ENCODE data around the gene TRMT5. TPM values are rescaled to one million over a fixed set of nuclear protein-coding genes. Genes with fewer than 3 reads are reported as not detected.
A peak's percentile ranks its signal among the peaks of the same experiment; 100 is the strongest.

TRMT5 gene
- total and polyA plus RNA-seq, 2 donors (not counting 3 experiments of a cell fraction or from before 2014, with no cell fraction given): 2.4 to 12.6 TPM

DNA sequence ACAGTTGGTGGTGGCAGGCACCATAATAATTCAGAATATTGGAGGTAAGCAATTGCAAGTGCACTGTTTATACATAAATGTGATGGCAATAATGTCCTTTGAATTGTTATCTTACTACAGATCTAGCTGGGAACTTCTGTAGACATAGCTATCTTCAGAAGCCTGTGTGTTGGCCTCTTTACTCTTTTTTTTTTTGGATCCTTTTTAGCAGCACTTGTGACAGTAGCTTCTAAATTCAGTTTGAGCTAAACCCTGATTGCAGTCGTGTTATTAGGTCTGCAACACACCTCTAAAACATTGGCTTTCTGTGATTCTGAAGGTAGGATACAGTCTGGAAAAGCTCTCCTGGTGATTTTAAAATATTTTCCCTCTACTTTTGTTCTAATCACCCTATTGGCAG, 38.7 kb upstream of the TRMT5 start:
- no peak overlapping the region for H3K4me3 ChIP-seq (replicated peaks in 1 of 3; ENCODE audit: insufficient read depth in 1 of 3, low read depth in 1 of 3, low read length in 3 of 3)
- H3K9me3 ChIP-seq (replicated peaks; ENCODE audit: control insufficient read depth, insufficient read depth, low read length): no peaks in the 10 kb centered on the region
- H3K9ac ChIP-seq (replicated peaks; ENCODE audit: extremely low read depth, insufficient read depth, low read length): no peak overlapping the region
- H2AFZ ChIP-seq (ENCODE audit: low read depth, low read length): no peak overlapping the region
- intact Hi-C loops (cut with micrococcal nuclease) (no loop called here), dilution Hi-C loops (cut with MboI; ENCODE audit: extremely low pct_ligation_motif_present, low sequenced_read_pairs) (no loop called here)
- H3K4me1 ChIP-seq (ENCODE audit: control insufficient read depth, extremely low read depth, insufficient read depth, low read length): no peaks in the 10 kb centered on the region
- DNase-seq (ENCODE audit: low read depth, low spot score) (no peak), FAIRE-seq (no peak)
- no peak overlapping the region for H3K27ac ChIP-seq (ENCODE audit: insufficient read depth, low read depth, low read length)
- no peaks in the 10 kb centered on the region for H4K20me1 ChIP-seq (replicated peaks; ENCODE audit: control insufficient read depth, extremely low read depth, insufficient read depth, low read length)
- H3K4me2 ChIP-seq (ENCODE audit: insufficient read depth, low read length): no peak overlapping the region
- H3K9me1 ChIP-seq (replicated peaks; ENCODE audit: control insufficient read depth, extremely low read depth, insufficient read depth, low read length): no peaks in the 10 kb centered on the region
- H3K79me2 ChIP-seq (ENCODE audit: control insufficient read depth, insufficient read depth, low read length): no peaks in the 10 kb centered on the region
- no TSS peak for BruUV-seq (replicated peaks)
- CTCF ChIA-PET: no interaction called here
- TF ChIP-seq POLR2AphosphoS5 (IDR thresholded peaks at IDR 0.05; ENCODE audit: insufficient read depth, low read depth, low read length) (no peak), GATA2 (IDR thresholded peaks at IDR 0.05; ENCODE audit: insufficient read depth, insufficient read length, low read depth, low read length) (peak; percentile 48)
- POLR2A ChIA-PET: no interaction called here
- H3K36me3 ChIP-seq (ENCODE audit: control insufficient read depth in 2 of 2, extremely low read depth in 1 of 2, insufficient read depth in 2 of 2, low read length in 2 of 2): no peaks in the 10 kb centered on the region
- no peaks in the 10 kb centered on the region for H3K27me3 ChIP-seq (ENCODE audit: control insufficient read depth in 2 of 2, insufficient read depth in 2 of 2, low read length in 2 of 2)

DNA sequence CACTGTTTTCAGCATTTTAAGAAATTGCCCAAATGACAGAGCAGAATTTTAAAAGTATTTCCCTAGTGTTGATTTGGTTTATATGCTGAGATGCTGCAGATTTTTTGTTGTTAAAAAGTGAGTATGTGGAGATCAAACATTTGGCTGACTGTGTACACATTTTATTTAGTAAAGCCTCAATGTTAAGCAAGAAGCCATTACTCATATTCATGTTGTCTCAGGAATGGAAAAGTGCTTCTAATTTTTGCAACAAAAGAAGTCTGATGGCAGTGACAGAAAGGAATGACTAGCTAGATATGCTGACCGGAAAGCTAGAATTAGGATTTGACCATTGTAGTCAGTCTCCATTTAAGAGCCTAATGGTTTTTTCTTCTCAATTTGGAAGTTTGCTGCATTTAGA, 22.7 kb upstream of the TRMT5 start:
- intact Hi-C loops (cut with micrococcal nuclease): no loop called here
- no peaks in the 10 kb centered on the region for H3K9me3 ChIP-seq (replicated peaks; ENCODE audit: control insufficient read depth, insufficient read depth, low read length)
- no peaks in the 10 kb centered on the region for H3K4me1 ChIP-seq (ENCODE audit: control insufficient read depth, extremely low read depth, insufficient read depth, low read length)
- ChIA-PET CTCF (no interaction called here), POLR2A (no interaction called here)
- BruUV-seq (replicated peaks): no TSS peak
- no peak overlapping the region for H3K4me2 ChIP-seq (ENCODE audit: insufficient read depth, low read length)
- DNase-seq (ENCODE audit: low read depth, low spot score): no peak
- no peak overlapping the region for H3K9ac ChIP-seq (replicated peaks; ENCODE audit: extremely low read depth, insufficient read depth, low read length)
- no peak overlapping the region for H3K27ac ChIP-seq (ENCODE audit: insufficient read depth, low read depth, low read length)
- no peaks in the 10 kb centered on the region for H3K36me3 ChIP-seq (ENCODE audit: control insufficient read depth in 2 of 2, extremely low read depth in 1 of 2, insufficient read depth in 2 of 2, low read length in 2 of 2)
- H3K79me2 ChIP-seq (ENCODE audit: control insufficient read depth, insufficient read depth, low read length): no peaks in the 10 kb centered on the region
- TF ChIP-seq, protein P1, sequence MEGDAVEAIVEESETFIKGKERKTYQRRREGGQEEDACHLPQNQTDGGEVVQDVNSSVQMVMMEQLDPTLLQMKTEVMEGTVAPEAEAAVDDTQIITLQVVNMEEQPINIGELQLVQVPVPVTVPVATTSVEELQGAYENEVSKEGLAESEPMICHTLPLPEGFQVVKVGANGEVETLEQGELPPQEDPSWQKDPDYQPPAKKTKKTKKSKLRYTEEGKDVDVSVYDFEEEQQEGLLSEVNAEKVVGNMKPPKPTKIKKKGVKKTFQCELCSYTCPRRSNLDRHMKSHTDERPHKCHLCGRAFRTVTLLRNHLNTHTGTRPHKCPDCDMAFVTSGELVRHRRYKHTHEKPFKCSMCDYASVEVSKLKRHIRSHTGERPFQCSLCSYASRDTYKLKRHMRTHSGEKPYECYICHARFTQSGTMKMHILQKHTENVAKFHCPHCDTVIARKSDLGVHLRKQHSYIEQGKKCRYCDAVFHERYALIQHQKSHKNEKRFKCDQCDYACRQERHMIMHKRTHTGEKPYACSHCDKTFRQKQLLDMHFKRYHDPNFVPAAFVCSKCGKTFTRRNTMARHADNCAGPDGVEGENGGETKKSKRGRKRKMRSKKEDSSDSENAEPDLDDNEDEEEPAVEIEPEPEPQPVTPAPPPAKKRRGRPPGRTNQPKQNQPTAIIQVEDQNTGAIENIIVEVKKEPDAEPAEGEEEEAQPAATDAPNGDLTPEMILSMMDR (IDR thresholded peaks at IDR 0.05; ENCODE audit: extremely low read depth in 1 of 2, insufficient read depth in 1 of 2, low read depth in 1 of 2, low read length in 2 of 2): no peak
- no peak for TF ChIP-seq FOS (IDR thresholded peaks at IDR 0.05; ENCODE audit: borderline replicate concordance, insufficient read depth, low read length)
- dilution Hi-C loops (cut with MboI; ENCODE audit: extremely low pct_ligation_motif_present, low sequenced_read_pairs): no loop called here
- FAIRE-seq: no peak
- H2AFZ ChIP-seq (ENCODE audit: low read depth, low read length): no peak overlapping the region
- H3K4me3 ChIP-seq (replicated peaks in 1 of 3; ENCODE audit: insufficient read depth in 1 of 3, low read depth in 1 of 3, low read length in 3 of 3): no peak overlapping the region
- no peaks in the 10 kb centered on the region for H3K9me1 ChIP-seq (replicated peaks; ENCODE audit: control insufficient read depth, extremely low read depth, insufficient read depth, low read length)
- H4K20me1 ChIP-seq (replicated peaks; ENCODE audit: control insufficient read depth, extremely low read depth, insufficient read depth, low read length): no peaks in the 10 kb centered on the region
- H3K27me3 ChIP-seq (ENCODE audit: control insufficient read depth in 2 of 2, insufficient read depth in 2 of 2, low read length in 2 of 2): no peaks in the 10 kb centered on the region

Data from endothelial cell of umbilical vein (primary cell).